RWPE1 (cell line): ENCODE measurements around the gene RNPS1.

Source experiments
- CTCF ChIA-PET: fragments of 350-600 bp; sonication (Branson Sonifier 250); formaldehyde crosslinking; extraction: SDS; loops from one replicate; lab custom pipeline; 2021; lab: Yijun Ruan, JAX
- POLR2A ChIA-PET: fragments of 400-600 bp; formaldehyde crosslinking; extraction: SDS; loops from one replicate; lab custom pipeline; 2020; ENCODE audit warnings: antibody characterized with exemption; ENCODE audit not compliant: low non-redundant PET; lab: Yijun Ruan, JAX
- DNase-seq: peaks from one replicate; pipeline ENCODE4 v3.0.0; 2012; ENCODE audit warnings: low spot score
- H3K27ac ChIP-seq: fragments of 450-650 bp; 2 replicates; pipeline ENCODE4 v1.5.1; 2017
- CTCF ChIP-seq: fragments of 450-650 bp; conservative IDR thresholded peaks from 2 replicates; pipeline ENCODE4 v1.5.1; 2017; ENCODE audit warnings: low read depth, mild to moderate bottlenecking

The RNPS1 gene

GRCh38 chr16:2278956-2279800, 11.3 kb upstream of the RNPS1 start:
- POLR2A ChIA-PET, result interaction anchor here (0.6 kb wide), 1 partner anchor 36 kb away, joined by 6 read pairs; no protein-coding TSS in a partner anchor

GRCh38 chr16:2278272-2278608, 10.3 kb upstream of the RNPS1 start:
- no peak overlapping the region for H3K27ac ChIP-seq
- DNase-seq, result no peak
- TF ChIP-seq CTCF, result no peak
- POLR2A ChIA-PET, result no interaction called here
- CTCF ChIA-PET, result interaction anchor here (0.6 to 0.7 kb wide), 4 partner anchors 9 to 696 kb away, joined by 3 to 4 read pairs (median 3); no protein-coding TSS in a partner anchor

More at GRCh38 chr16:2278956-2279800, 11.3 kb upstream of the RNPS1 start:
- H3K27ac ChIP-seq, result no peak overlapping the region
- no peak for DNase-seq
- no peak for TF ChIP-seq CTCF
- CTCF ChIA-PET, result interaction anchor here (0.6 to 0.7 kb wide), 5 partner anchors 10 to 814 kb away, joined by 3 to 4 read pairs (median 4); no protein-coding TSS in a partner anchor

GRCh38 chr16:2277466-2278271, 9.7 kb upstream of the RNPS1 start:
- TF ChIP-seq CTCF, result no peak
- ChIA-PET CTCF (interaction anchor here (0.7 kb wide), 2 partner anchors 69 to 695 kb away, joined by 3 read pairs; no protein-coding TSS in a partner anchor), POLR2A (no interaction called here)
- H3K27ac ChIP-seq, result no peak overlapping the region
- DNase-seq, result no peak

GRCh38 chr16:2276368-2277195, 8.7 kb upstream of the RNPS1 start:
- ChIA-PET CTCF (no interaction called here), POLR2A (no interaction called here)
- no peak for TF ChIP-seq CTCF
- no peak overlapping the region for H3K27ac ChIP-seq
- no peak for DNase-seq

GRCh38 chr16:2275476-2276367, 7.8 kb upstream of the RNPS1 start:
- no peak for TF ChIP-seq CTCF
- ChIA-PET POLR2A (no interaction called here), CTCF (no interaction called here)
- no peak for DNase-seq
- H3K27ac ChIP-seq, result no peak overlapping the region
